Measurements from ENCODE around the gene USHBP1.

The USHBP1 gene

DNA sequence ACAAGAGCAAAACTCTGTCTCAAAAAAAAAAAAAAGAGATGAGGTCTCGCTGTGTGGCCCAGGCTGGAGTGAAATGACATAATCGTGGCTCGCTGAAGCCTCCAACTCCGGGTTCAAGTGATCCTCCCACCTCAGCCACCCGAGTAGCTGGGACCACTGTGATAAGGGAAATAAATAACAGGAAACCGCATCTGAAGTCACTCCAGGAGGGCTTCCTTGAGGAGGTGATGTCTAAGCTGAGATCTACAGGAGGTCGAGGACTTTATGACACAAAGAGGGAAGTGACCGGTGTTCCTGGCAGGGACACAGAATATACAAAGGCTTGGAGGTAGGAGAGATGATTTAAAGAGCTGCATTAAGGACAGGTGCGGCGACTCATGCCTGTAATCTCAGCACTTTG is 9.9 kb downstream of the USHBP1 start:
- no peak for DNase-seq (ENCODE audit: low read depth in 1 of 2, low spot score in 1 of 2)
- H3K4me3 ChIP-seq (replicated peaks; ENCODE audit: insufficient read depth, low read length), result no peak overlapping the region
- TF ChIP-seq SPI1 (IDR thresholded peaks at IDR 0.05; ENCODE audit: borderline replicate concordance, low read depth), result no peak
- TF ChIP-seq, protein P1, sequence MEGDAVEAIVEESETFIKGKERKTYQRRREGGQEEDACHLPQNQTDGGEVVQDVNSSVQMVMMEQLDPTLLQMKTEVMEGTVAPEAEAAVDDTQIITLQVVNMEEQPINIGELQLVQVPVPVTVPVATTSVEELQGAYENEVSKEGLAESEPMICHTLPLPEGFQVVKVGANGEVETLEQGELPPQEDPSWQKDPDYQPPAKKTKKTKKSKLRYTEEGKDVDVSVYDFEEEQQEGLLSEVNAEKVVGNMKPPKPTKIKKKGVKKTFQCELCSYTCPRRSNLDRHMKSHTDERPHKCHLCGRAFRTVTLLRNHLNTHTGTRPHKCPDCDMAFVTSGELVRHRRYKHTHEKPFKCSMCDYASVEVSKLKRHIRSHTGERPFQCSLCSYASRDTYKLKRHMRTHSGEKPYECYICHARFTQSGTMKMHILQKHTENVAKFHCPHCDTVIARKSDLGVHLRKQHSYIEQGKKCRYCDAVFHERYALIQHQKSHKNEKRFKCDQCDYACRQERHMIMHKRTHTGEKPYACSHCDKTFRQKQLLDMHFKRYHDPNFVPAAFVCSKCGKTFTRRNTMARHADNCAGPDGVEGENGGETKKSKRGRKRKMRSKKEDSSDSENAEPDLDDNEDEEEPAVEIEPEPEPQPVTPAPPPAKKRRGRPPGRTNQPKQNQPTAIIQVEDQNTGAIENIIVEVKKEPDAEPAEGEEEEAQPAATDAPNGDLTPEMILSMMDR (IDR thresholded peaks at IDR 0.05; ENCODE audit: insufficient read depth, low read length), result no peak
- no peak for TF ChIP-seq GABPA (IDR thresholded peaks at IDR 0.05; ENCODE audit: low read depth)
- TF ChIP-seq POLR2AphosphoS5 (IDR thresholded peaks at IDR 0.05; ENCODE audit: low read depth), result no peak
- TF ChIP-seq, protein P2, sequence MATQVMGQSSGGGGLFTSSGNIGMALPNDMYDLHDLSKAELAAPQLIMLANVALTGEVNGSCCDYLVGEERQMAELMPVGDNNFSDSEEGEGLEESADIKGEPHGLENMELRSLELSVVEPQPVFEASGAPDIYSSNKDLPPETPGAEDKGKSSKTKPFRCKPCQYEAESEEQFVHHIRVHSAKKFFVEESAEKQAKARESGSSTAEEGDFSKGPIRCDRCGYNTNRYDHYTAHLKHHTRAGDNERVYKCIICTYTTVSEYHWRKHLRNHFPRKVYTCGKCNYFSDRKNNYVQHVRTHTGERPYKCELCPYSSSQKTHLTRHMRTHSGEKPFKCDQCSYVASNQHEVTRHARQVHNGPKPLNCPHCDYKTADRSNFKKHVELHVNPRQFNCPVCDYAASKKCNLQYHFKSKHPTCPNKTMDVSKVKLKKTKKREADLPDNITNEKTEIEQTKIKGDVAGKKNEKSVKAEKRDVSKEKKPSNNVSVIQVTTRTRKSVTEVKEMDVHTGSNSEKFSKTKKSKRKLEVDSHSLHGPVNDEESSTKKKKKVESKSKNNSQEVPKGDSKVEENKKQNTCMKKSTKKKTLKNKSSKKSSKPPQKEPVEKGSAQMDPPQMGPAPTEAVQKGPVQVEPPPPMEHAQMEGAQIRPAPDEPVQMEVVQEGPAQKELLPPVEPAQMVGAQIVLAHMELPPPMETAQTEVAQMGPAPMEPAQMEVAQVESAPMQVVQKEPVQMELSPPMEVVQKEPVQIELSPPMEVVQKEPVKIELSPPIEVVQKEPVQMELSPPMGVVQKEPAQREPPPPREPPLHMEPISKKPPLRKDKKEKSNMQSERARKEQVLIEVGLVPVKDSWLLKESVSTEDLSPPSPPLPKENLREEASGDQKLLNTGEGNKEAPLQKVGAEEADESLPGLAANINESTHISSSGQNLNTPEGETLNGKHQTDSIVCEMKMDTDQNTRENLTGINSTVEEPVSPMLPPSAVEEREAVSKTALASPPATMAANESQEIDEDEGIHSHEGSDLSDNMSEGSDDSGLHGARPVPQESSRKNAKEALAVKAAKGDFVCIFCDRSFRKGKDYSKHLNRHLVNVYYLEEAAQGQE (IDR thresholded peaks at IDR 0.05; ENCODE audit: insufficient replicate concordance, low read depth), result no peak
- H3K27me3 ChIP-seq (ENCODE audit: insufficient read depth, poor library complexity, severe bottlenecking), result no peaks in the 10 kb centered on the region
- H3K27ac ChIP-seq (replicated peaks), result no peak overlapping the region

DNA sequence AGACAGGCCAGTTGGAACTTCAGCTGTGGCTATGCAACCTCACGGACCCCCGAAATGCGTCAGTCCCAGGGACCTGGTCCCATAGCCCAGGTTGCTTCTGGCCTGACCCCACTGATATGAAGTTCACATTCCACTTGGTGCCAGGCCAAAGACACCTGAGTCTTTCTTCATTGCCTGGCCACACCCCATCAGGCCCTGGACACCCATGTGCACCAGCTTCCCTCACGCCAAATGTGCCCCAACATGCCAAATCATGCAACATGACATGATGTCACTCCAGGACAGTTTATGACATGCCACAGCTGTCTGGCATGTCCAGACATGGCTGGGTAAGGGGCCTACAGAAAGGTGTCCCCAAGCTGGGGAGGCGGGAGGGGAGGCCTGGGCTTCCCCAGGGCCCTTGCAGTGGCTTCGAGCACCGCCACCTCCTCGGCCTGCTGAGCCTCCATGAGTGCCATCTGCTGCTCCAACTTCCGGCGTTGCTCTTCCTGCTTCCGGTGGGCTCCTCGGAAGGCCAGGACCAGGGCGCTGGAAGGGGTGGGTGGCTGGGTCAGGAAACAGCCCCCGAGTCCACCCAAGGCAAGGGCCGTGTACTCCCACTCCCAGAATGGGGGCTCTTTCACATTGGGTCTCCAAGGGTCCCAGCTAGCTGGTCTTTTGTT is 14.5 kb downstream of the USHBP1 start:
- no peaks in the 10 kb centered on the region for H3K27me3 ChIP-seq (ENCODE audit: insufficient read depth, poor library complexity, severe bottlenecking)
- no peak for DNase-seq (ENCODE audit: low read depth in 1 of 2, low spot score in 1 of 2)
- no peak for TF ChIP-seq SPI1 (IDR thresholded peaks at IDR 0.05; ENCODE audit: borderline replicate concordance, low read depth)
- TF ChIP-seq, protein P2 (IDR thresholded peaks at IDR 0.05; ENCODE audit: insufficient replicate concordance, low read depth), result no peak
- TF ChIP-seq POLR2AphosphoS5 (IDR thresholded peaks at IDR 0.05; ENCODE audit: low read depth), result no peak
- TF ChIP-seq GABPA (IDR thresholded peaks at IDR 0.05; ENCODE audit: low read depth), result no peak
- TF ChIP-seq, protein P1 (IDR thresholded peaks at IDR 0.05; ENCODE audit: insufficient read depth, low read length), result no peak
- no peak overlapping the region for H3K4me3 ChIP-seq (replicated peaks; ENCODE audit: insufficient read depth, low read length)
- no peak overlapping the region for H3K27ac ChIP-seq (replicated peaks)

DNA sequence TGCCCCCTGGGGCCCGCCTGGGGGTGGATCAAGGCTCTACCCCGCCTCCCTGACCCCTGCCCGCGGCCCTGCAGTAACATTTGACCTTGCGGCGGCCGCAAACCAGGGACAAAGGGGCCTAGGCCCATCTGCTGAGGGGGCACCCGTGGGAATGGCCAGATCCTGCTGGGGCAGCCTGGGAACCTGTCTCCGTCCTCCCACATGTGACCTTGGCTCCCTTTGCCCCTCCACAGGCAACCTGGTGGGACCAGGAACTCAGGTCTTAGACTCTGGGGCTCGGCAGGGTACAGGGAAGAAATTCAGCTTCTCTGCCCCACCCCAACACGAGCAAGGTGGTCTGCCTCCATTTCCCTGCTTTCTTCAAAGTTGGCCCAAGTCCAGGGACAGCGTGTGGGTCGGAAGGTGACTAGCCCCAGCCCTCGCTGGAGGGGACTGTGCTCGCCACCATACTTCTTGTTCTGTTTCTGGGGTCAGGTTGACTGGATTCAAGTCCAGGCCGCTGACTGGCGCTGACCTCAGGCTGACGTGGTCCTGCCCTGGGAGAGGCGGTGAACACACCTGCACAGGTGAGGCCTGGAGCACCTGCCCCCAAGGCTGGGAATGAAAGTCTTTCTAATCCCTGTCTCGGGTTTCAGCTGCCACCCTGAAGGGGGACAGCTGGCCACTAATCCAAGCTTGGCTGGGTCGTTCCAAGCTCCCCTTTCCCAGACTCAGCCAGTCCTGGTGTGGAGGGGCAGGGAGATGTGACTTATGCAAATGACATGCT is 16.4 kb downstream of the USHBP1 start:
- no peak for DNase-seq (ENCODE audit: low read depth in 1 of 2, low spot score in 1 of 2)

More for the DNA sequence above, 16.4 kb downstream of the USHBP1 start:
- no peaks in the 10 kb centered on the region for H3K27me3 ChIP-seq (ENCODE audit: insufficient read depth, poor library complexity, severe bottlenecking)
- H3K27ac ChIP-seq (replicated peaks), result no peak overlapping the region
- no peak overlapping the region for H3K4me3 ChIP-seq (replicated peaks; ENCODE audit: insufficient read depth, low read length)
- TF ChIP-seq, protein P1 (IDR thresholded peaks at IDR 0.05; ENCODE audit: insufficient read depth, low read length), result no peak
- TF ChIP-seq POLR2AphosphoS5 (IDR thresholded peaks at IDR 0.05; ENCODE audit: low read depth), result no peak
- no peak for TF ChIP-seq GABPA (IDR thresholded peaks at IDR 0.05; ENCODE audit: low read depth)
- TF ChIP-seq, protein P2 (IDR thresholded peaks at IDR 0.05; ENCODE audit: insufficient replicate concordance, low read depth), result no peak
- no peak for TF ChIP-seq SPI1 (IDR thresholded peaks at IDR 0.05; ENCODE audit: borderline replicate concordance, low read depth)

Data from HL-60 (cell line).